Ecto neural progenitor cell (in vitro differentiated cells): ENCODE measurements around the gene LINC00237.

Experiments used
- DNase-seq: peaks from one replicate; pipeline ENCODE4 v3.0.0-alpha.2; 2018; ENCODE audit warnings: low spot score

LINC00237 gene

DNA sequence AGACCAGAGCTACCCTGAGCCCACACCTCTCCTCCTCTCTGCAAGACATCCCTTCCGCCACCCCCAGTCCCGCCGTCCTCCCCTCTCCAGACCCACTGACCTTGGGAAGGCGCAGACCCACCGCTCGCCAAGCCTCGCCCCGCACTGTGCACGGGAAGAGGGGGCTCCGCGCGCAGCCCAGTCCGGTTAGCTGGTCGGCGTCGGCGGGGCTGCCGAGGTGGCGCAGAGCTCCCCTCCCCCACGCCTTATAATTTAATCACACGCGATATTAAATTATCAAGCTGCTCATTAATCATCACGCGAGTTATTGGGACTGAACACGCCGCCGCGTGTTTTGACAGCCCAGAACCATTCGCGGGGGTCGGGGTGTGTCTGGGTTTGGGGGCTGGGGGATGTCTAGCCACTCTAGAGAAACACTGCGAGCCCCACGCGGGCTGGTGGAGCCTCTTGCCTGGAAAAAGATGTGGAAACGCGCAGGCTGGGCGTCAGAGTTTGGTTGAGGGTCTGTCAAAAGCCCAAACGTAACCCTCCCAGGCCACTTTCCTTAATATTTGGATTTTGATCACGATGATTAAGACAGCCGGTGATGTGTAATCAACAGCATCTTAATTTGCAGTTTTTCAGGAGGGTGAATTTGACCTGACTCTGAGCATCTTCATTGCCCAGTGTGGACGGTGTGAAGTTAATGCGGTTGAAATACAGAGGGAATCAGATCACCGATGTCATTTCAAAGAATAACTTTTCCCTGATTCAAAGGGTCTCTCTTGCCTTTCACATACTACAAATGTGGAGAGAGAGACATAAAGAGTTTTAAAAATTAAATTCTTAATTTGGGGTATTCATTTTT lies at the start of gene LINC00237:
Gene LINC00237 (minus strand): TSS at position 188 of the 847 bp plus-strand sequence.
- no peak for DNase-seq

DNA sequence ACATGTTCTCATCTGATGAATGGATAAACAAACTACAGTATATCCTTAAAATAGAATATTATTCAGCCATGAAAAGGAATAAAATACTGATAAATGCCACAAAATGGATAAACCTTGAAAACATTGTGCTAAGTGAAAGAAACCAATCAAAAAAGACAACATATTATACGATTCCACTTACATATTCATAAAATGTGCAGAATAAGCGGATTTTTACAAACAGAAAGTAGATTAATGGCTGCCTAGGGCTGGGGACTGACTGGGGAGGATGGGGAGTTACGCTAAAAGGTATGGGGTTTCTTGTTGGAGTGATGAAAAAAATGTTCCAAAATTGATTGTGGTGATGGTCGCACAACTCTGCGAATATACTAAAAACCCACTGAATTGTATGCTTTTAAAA lies 49.1 kb upstream of the LINC00237 start:
- DNase-seq = no peak

DNA sequence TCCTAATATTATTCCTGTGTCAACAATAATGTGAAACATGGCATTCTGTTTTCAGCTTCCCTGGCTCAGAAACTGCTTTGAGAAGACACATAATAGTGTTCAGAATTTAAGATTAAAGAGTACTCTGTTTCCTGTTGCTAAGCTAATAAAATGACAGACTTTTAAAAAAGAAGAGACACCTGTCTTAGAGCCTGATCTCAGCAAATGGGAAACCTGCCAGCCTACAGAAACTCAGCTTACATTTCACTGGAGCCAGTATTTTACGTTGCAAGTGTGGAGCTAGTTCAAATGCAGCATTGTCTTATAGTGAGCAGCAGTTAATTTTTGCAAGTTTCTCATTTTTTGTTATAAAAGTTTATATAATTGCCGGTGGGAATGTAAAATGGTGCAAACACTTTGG lies 48.5 kb upstream of the LINC00237 start:
- DNase-seq = no peak

DNA sequence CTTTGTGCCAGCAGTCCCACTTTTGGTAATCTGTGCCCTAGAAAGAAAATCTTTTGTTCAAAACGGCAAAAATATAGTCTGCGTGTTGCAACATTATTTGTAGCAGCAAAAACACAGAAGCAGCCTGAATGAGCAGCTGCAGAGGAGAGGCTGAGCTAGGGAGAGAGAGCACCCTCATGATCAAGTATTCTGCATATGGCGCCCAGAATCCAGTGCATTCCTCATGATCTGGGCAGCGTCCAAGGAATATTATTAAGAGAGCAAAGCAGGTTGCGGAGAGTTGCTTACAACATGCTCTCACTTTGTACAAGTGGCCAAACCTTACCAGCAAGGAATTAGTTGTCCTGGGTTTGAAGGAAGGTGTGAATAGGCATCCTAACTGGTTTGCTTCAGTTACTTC lies 45.6 kb upstream of the LINC00237 start:
- DNase-seq = no peak

DNA sequence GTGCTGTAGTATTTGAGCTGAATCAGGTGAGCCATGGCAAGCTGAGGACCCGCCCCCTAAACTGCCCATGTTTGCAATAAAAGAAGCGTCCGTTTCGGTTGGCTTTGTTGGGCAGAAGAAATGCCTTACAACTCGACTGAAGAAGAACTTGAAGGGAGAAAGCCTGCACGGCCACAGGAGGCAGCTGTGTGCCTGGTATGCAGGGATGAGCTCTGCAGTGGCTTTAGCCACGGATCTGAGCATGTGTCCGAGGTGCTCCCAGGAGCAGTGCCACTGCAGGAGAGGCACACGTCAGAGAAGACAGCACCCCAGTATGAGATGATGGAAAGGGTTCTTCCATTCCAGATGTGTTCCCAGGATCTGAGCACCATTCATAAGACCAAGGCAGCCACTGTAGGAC lies 43.2 kb upstream of the LINC00237 start:
- no peak for DNase-seq

DNA sequence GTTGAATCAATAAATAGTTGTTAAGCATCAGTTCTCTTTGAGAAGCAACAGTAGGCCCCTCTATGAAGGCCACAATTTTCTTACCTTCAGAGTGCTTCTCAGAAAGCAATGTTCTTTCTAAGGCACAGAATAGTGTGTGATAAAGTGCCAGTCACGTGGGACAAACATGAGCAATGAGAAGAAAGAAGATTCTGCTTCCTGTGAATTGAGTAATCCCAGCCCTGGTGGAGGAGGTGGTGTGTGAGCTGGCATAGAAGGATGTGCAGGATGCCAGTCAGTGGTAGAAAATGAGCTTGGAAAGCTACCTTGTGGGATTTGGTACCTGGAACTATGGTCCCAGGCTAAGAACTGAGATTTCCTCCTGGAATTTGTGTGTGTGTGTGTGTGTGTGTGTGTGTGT lies 41.4 kb upstream of the LINC00237 start:
- DNase-seq = no peak

DNA sequence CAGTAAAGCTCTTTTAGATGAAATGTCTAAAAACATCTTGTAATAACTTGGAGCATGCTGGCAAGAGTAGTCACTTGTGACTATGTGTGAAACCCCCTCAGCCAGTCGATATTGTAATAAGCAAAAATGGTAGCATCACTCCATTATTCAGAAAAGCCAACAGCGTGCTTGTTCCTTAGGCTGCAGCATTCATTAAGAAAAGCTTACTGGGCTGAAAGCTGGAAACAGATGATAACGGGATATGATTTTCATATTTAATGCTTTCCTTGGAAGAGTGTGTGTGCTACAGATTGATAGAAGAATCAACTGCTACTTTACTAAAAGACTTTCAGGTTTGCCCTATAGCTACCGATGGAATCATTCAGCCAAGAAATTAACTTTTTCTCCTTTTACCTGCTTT lies 40.1 kb upstream of the LINC00237 start:
- DNase-seq = no peak

DNA sequence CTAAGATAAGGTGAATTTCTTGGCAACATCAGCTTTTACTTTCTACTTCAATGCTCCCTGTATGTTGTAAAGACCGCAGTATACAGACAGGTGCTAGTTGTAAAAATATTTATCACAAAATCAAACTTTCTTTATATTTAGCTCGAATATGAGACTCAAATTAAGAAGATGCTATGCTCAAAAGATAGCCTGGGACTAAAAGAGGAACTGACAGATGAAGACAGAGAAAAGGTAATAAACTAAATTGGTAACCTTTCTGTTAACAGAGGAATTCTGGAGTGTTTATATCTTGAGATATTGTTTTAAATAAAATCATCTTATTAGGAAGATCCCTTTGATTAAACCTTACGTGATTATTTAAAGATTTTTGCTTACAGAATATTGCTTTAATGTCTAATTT lies 39.3 kb upstream of the LINC00237 start:
- DNase-seq = no peak

DNA sequence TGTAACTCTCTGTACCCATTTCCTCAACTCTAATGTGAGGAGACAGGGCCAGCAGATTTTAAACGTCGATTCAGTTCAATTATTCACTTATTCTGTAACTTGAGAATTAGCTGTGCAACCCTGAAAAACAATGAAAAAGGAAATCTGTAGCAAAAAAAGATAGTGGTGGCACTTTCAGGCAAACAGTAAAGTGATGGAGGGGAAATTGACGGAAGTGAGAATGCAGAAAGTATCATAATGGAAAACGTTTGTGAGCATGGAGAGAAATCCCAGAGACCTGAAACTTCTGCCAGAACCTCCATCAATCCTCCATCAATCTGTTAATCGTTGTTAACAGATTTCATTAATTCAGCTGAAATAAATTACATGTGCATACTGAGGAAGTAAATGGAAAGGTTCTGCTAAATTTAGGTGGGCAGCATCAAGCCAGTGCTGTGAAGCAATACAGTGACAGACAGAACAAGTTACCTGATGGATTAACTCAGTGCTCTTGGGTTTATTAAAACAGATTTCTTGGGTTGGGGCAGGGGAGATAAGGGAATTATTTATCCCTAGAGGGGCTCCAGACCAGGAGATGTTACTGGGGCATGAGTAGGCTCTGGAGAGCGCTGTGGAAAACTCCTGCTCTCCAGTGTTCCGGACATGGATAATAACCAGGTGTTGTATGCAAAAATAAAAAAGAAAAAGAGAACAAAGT lies 37.2 kb upstream of the LINC00237 start:
- DNase-seq = no peak

DNA sequence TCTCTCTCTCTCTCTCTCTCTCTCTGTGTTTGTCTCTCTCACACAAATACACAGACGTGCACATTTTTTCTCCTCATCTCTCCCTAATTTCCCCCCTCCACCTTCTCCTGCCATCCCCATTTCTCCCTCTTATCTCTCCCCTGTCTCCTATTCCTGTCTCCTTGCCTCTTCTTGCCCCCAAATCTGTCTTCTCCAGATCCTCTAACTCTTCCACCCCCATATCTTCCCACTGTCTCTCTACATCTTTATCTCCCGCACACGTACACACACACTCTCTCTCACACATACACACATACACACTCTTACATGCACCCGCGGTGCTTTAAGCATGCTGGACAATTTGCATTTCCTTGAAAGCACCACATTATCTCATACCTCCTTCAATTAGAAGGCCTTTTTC lies 35.7 kb upstream of the LINC00237 start:
- no peak for DNase-seq

DNA sequence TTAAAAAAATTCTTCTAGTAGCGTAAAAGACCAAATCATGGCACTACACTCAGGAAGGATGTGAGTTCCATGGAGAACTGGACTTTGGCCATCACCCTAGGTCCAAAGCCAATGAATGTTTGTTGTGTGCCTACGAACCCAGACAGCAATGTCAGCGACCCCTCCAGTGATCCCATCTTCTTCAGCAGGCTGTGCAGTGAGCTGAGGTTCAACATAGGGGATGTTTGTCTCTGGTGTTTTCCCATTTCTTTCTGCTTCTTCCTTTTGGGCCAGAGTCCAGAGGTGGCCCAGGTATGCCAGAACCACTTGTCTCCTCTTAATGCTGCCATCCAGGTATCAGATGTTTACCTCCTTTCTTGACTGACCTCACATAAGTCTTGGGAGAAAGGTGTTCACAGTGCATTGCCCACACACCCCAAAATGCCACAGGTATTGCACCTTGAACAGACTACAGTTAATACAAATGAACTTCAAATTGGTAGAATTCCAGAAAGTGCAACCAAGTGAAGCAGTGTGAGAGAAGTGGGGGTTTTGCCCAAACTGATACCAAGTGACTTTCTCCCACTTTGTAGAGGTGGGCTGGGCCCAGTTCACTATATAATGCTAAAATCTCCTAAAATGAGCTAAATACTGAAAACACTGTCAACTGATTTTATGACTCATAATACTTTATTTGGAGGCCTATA lies 33.9 kb upstream of the LINC00237 start:
- DNase-seq = no peak

DNA sequence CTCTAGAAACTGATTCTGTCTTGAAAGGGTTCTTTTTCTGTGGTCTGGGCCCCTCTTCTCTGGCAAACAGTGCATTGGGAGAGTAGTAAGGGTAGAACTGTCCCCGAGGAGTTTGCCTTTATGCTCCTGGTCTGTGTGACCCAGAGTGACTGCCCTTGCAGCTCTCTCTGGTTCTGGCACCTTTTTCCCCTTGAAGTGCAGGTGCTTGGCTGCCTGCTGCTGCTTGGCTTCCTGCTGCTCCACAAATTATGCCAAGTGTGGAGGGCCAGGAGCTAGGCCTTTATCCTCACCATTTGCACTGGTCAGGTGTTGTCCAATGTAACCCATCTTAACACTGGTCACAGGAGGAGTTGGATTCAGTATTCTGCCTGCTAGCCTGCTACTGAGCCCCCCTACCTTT lies 30.9 kb upstream of the LINC00237 start:
- DNase-seq = no peak

DNA sequence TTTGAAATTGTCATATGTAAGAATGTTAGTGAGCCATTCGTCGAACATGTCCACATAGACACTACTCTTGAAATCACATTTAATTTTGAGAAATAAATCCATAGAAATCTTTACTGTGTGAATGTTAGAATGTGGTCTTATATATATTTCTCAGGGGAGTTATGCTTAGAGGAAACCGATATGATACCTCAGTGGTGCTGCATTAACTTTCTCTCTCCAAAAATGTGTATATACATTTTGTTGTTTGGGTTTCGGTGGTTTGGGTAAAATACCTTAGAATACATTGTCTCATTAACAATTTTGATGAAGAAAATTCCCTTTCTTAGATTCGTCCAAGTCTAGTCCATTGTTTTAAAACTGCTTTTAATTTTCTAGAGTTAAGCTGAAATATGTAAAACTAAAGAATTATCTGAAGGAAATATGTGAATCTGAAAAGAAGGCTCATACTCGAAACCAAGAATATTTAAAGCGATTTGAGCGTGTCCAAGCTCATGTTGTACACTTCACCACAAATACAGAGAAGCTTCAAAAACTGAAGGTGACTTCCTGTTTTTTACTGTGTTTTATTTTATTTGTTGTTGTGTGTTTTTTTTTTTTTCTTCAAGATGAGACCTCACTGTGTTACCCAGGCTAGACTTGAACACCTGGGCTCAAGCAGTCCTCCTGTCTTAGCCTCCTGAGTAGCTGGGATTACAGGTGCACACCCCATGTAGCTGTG lies 30.0 kb upstream of the LINC00237 start:
- no peak for DNase-seq

DNA sequence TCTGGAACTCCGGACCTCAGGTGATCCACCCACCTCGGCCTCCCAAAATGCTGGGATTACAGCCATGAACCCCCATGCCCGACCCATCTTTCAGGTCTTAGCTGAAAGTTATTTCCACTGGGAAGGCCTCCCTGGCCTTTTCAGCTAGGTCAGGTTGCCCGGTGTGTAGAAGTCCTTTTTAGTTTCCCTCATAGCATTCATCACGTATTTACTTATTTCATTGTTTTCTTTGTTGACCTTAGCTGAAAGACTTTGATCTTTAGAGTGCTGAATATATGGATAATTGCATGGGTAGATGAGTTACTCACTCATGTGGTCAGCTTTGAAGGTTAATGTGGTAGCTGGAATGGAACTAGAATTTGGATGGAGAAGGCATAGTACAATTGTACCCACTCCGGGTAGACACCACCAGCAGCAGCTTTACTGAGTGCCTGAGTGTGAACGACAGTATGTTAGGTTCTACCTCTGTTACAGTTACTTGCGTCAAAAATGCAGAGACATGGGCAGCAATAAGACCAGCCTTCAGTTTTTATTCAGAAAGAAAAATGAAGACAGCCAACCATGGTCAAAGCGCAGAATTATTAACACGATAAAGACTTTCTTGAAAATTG lies 28.8 kb upstream of the LINC00237 start:
- no peak for DNase-seq

DNA sequence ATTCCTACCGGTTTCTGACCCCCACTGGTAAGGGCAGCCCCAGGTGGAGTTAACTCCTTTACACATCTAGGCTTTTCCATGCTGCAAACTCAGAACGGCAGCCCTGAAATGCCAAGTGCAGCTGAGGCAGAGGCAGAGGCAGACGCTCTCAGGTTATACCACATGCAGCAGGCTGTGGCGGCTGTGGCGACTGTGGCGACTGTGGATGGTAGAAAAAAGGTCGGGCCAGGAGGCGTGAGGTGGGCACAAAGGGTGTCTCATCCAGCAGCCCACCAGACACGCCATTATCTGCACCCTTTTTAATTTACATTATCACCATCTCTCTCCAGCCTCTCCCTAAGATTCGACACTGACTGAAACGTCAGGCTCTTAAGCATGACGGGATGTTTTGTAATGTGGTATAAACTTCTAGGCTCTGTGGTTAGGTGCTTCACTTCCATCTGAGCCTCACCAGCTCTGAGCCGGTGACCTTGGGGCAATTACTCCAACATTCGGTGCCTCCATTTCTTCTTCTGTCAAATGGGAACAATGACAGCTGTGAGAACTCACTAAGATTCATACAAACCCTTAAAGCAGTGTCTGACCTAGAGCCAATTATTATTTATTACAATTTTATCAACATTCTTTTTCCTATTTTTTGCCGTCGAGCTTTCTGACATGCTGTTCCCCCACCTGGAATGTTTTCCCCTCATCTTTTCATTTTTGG lies 27.9 kb upstream of the LINC00237 start:
- no peak for DNase-seq

DNA sequence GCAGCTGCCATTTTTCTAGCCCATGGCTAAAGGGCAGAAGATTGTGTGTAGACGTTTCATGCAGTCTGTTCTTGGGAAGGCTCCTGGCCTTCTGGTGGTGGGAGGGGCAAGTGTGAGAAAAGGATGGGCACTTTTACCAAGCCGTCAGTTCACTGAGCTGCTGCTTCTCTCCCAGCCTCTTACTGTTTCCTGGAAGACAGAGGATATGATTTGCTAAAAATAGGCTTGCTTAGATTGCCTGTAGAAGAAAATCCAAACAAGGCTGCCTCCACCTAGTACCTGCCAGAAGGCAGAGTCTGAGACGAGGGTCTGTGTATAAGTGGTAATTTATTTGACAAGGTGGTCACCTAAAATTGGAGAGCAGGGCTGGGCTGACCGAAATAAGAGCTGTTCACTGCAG lies 27.2 kb upstream of the LINC00237 start:
- no peak for DNase-seq

DNA sequence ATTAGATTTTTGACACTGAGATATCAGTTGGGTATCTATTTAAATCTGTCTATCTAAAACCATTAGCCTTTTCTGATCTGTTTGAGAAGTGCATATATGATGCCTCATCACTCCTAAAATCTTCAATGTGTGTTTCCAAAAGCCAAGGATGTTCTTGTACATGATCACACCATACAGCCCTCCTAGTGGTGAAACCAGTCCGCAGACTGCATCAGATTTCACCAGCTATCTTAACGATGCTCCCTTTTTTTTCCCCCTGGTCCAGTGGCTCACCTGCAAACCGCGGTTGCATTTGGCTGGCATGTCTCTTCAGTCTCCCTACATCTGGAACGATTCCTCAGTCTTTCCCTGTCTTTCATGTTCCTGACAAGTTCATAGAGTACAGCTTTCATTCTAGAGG lies 23.7 kb upstream of the LINC00237 start:
- DNase-seq = no peak

DNA sequence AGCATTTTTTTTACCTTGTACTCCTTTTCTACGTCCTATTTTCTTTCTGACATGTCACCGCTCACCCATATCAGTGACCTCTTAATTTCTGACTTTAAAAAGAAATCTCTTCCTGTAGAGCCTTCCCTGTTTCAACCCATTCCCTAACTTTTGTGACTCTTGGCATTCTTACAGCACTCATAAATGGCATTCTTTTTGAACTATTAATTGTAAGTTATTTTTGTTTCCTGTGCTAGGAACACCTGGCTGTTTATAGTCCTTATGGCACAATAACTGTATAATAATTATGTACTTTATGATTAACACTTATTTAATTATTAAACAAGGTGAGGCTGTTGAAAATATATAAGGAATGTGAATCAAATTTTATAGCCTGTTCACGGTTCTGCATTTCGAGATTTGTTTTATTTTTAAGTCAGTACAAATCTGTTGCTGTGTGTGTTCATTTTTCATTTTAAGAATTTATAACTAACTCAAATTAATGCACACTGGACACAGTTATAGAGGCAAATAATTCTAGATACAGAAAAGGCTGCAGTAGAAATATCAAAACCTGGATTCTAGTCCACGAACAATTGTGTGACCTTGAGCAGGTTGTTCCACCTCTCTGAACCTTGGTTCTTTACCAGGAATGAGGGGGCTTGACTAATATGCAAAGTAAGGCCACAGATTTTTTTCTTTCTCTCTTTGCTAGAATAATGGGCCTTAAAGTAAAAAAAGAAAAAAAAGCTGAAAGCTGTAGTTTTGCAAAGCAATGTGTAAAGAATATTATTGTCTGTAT lies 21.2 kb upstream of the LINC00237 start:
- no peak for DNase-seq

DNA sequence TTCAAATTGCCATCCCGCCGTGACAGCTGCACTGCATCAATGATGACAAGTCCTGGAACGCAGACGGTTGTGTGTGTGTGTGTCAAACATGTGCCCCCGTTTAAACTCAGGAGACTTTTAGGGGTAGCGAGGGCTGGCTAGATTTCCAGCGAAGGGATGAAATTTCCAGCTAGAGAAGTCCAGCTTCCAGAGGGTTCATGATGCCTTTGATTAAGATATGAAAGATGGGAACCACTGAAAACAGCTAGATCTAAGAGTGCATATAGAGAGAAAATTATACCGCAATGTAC lies 20.4 kb upstream of the LINC00237 start:
- no peak for DNase-seq

DNA sequence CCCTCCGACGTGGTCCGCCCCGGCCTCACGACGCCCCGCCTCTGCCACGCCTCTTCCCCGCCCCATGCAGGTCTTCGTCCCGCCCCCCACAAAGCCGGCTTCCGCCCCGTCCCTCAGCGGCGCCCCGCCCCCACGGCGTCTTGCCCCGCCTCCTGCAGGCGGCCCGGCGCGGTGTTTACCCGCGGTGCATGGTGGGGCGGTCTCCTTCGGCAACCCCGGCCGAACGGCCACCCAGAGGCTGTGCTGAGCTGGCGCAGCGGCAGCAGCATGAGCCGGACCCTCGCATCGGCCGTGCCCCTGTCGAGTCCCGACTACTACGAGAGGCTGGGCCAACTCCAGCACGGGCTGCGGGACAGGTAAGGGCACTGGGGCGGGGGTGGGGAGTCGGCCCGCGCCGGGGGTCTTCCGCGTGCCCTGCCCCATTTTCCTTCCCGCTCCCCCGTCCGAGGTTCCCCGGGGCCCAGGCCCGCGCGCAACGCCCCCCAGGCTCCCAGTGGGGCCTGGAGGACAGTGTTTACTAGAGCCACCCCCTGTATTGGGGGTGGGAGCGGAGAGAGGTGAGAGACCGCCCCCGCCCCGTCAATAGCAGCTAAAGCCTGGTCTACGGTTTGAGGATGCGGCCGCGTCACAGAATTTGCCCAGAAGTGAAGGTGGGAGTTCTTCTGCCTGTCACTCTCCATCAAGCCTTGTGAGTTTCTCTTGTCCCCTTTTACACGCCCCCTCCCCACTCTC lies 19.9 kb upstream of the LINC00237 start, which contains the start of gene KIZ:
Gene KIZ (plus strand): TSS at position 234 of the 732 bp plus-strand sequence. CDS start 34 bp downstream, at position 268.
- peak; percentile 99 for DNase-seq
